ENCODE measurements around the gene TBC1D8.

The TBC1D8 gene

DNA sequence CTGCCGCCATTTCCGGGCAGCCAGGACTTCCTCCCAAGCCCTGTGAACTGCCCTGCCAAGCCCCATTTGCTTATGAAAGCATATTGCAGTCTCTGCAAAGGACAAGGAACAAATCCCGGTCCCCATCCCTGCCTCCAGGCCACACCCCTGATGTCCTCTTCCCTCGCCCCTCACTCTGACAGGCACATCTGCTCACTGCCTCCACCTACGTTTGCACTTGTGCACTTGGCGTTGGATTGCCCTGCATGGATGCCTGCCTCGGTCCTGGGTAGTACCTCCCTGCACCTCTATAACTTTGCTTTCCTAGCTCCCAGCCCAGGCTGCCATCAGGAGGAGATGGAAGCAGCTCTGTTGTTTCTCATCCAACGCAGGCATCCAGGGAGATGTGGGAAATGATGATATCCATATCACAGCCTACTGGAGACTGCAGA lies 168.7 kb downstream of the TBC1D8 start:
- TF ChIP-seq, protein P1, sequence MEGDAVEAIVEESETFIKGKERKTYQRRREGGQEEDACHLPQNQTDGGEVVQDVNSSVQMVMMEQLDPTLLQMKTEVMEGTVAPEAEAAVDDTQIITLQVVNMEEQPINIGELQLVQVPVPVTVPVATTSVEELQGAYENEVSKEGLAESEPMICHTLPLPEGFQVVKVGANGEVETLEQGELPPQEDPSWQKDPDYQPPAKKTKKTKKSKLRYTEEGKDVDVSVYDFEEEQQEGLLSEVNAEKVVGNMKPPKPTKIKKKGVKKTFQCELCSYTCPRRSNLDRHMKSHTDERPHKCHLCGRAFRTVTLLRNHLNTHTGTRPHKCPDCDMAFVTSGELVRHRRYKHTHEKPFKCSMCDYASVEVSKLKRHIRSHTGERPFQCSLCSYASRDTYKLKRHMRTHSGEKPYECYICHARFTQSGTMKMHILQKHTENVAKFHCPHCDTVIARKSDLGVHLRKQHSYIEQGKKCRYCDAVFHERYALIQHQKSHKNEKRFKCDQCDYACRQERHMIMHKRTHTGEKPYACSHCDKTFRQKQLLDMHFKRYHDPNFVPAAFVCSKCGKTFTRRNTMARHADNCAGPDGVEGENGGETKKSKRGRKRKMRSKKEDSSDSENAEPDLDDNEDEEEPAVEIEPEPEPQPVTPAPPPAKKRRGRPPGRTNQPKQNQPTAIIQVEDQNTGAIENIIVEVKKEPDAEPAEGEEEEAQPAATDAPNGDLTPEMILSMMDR (IDR thresholded peaks at IDR 0.05; ENCODE audit: borderline replicate concordance, control extremely low read depth, extremely low read depth, insufficient read depth, missing control alignments), result no peak
- in situ Hi-C loops (cut with MboI; ENCODE audit: low sequenced_read_pairs, unreplicated experiment), result loop anchor here (10.0 to 25.0 kb wide), 3 partner anchors 378 to 720 kb away; no protein-coding TSS in a partner anchor
- no peak for DNase-seq (ENCODE audit: low spot score)

DNA sequence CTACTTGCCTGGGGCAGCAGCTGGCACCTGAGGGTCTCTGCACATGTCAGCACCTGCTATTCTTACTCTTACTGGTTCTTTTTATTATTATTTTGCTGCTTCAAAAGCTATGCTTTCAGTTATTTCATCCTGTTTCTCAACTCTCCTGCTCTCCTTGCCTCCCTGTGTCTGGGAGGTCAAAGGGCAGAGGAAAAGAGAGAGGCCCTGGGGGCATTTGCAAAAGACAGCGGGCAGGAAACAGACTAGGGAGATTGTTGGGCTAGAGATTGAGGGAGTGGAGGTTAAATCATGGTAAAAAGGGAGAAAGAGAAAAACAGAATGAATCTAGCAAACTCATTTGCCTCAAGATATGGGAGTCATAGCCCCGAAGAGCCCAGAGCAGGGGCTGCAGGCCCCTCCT lies 170.2 kb downstream of the TBC1D8 start:
- no peak for DNase-seq (ENCODE audit: low spot score)
- in situ Hi-C loops (cut with MboI; ENCODE audit: low sequenced_read_pairs, unreplicated experiment), result loop anchor here (10.0 to 25.0 kb wide), 3 partner anchors 376 to 719 kb away; no protein-coding TSS in a partner anchor
- TF ChIP-seq, protein P1 (IDR thresholded peaks at IDR 0.05; ENCODE audit: borderline replicate concordance, control extremely low read depth, extremely low read depth, insufficient read depth, missing control alignments), result no peak

DNA sequence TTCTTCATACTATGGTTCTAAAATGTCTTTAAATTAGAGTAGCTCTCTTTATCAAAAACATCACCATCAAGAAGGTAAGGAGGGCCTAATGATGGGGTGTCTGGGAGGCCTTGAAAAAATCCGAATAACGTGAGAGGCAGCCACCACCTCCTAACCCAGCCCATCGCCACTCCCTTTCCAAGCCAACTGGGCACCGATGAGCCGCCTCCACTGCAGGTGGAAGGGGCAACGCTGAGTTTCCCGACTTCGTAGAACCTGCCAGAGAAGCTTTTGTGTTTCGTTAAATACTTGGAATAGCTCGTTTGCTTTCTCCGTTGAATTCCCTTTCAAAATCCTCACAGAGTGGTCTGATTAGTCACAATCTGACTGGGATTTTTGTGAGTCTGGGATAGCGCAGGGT lies 171.1 kb downstream of the TBC1D8 start:
- TF ChIP-seq, protein P1 (IDR thresholded peaks at IDR 0.05; ENCODE audit: borderline replicate concordance, control extremely low read depth, extremely low read depth, insufficient read depth, missing control alignments), result no peak
- no peak for DNase-seq (ENCODE audit: low spot score)
- in situ Hi-C loops (cut with MboI; ENCODE audit: low sequenced_read_pairs, unreplicated experiment), result loop anchor here (10.0 to 25.0 kb wide), 3 partner anchors 375 to 718 kb away; no protein-coding TSS in a partner anchor

DNA sequence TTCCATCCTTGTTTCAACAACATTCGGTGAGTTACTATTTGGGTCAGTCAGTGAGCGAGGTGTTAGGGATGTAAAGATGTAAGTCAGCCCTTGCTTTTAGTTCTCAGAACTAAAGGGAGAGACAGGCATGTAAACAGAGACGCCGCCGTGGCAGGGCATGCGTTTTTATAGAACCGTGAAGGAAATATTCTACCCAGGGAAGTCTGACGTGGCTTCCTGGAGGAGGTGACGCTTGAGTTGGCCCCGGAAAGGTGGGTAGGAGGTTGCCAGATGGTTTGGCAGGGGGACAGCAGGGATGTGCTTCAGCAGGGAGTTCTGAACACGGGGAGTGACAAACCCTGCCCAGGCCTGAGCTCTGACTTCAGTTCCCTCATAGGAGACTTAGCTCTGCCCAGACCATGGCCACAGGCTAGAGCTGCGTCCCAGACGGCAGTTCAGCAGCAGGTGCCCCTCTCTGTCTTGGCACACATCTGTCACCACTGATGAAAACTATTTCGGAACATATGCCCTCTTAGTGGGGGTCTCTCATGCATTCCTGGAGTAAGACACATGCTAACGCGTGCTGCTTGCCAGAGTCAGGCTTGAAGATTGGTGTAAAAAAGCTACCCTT lies 172.5 kb downstream of the TBC1D8 start:
- in situ Hi-C loops (cut with MboI; ENCODE audit: low sequenced_read_pairs, unreplicated experiment), result loop anchor here (25.0 kb wide), 2 partner anchors 541 to 716 kb away; no protein-coding TSS in a partner anchor
- TF ChIP-seq, protein P1 (IDR thresholded peaks at IDR 0.05; ENCODE audit: borderline replicate concordance, control extremely low read depth, extremely low read depth, insufficient read depth, missing control alignments), result no peak
- DNase-seq (ENCODE audit: low spot score), result no peak

DNA sequence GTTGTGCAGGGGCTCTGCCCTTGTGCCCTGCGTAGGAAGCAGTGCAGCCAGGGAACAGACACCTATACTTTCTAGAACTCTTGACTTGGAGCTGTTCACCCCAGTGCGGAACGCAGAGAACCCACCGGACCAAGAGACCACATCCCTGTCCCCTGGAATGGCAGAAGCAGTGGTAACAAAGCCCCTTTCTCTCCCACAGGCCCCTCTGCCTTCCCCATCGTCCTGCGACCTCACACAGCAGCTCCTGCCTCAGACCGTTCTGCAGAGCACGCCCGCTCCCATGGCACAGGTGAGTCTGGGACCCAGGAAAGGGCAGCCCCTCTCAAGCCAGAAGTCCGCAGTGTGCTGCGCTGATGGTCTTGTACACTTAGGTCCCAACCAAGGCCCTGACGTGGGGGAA lies 173.7 kb downstream of the TBC1D8 start:
- DNase-seq (ENCODE audit: low spot score), result no peak
- TF ChIP-seq, protein P1 (IDR thresholded peaks at IDR 0.05; ENCODE audit: borderline replicate concordance, control extremely low read depth, extremely low read depth, insufficient read depth, missing control alignments), result no peak
- in situ Hi-C loops (cut with MboI; ENCODE audit: low sequenced_read_pairs, unreplicated experiment), result loop anchor here (25.0 kb wide), 2 partner anchors 540 to 715 kb away; no protein-coding TSS in a partner anchor

DNA sequence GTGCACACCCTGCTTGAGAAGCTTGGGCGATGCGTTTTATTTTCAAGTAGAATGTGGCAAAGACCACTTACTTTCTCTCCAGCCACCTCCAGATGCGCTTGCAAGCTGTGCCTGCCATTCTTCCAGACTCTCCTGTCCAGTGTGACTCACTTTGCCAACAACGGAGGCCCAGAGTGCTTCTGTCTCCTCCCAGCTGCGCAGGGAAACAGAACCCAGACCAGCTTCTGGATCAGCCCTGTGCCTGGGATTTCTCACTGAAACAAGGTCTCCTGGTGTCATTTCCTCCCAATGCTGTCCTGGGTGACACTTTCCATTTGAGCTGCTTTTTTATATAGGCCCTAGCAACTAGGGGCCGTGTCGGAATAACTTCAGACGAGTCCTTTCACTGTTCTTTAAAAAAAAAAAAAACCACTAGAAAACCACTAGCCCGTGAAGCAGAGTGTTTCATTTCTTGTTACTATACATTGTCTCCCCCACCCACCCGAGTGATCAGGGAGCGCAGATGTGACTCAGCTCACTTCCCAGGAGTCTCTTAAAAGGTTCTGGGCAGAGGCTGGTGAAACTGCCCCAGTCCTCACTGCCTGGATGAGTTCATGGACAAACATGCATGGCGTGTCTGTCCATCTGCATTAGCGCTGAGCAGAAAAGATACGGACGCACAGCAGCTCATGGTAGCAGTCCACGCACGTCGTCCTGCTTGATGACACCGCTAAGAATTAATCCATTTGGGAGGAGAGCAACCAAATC lies 174.4 kb downstream of the TBC1D8 start:
- in situ Hi-C loops (cut with MboI; ENCODE audit: low sequenced_read_pairs, unreplicated experiment), result loop anchor here (25.0 kb wide), 2 partner anchors 540 to 715 kb away; no protein-coding TSS in a partner anchor
- TF ChIP-seq, protein P1 (IDR thresholded peaks at IDR 0.05; ENCODE audit: borderline replicate concordance, control extremely low read depth, extremely low read depth, insufficient read depth, missing control alignments), result no peak
- DNase-seq (ENCODE audit: low spot score), result peak; percentile 79

Data from GM13976 (cell line).